K562 (cell line): ENCODE data around the gene EPB41L1. TPM values are rescaled to one million over a fixed set of nuclear protein-coding genes. Genes with fewer than 3 reads are reported as not detected.

ENCODE experiments used
- ATAC-seq: fragments of 200-7000 bp; cut with Tn5 transposase; 3 replicates; pipeline ENCODE4 v1.9.1; 2020; ENCODE audit warnings: moderate library complexity
- BruUV-seq: library from RNA; stranded (reverse); fragments of 400-500 nt; replicated peaks from 2 replicates; lab custom pipeline; 2021; lab: Mats Ljungman, UMichigan
- CTCF ChIA-PET: fragments of 300-600 bp; formaldehyde crosslinking; extraction: SDS; loops from one replicate; lab custom pipeline; 2021; ENCODE audit warnings: low intra/inter-chr PET ratio; lab: Yijun Ruan, JAX
- POLR2A ChIA-PET: fragments of 300-600, 350-650 bp; sonication (Branson Sonifier 250); formaldehyde crosslinking; extraction: SDS; loops from one replicate; lab custom pipeline; 2021; ENCODE audit warnings: antibody characterized with exemption, inconsistent platforms; lab: Yijun Ruan, JAX
- DNase-seq, 4 experiments: peaks; one replicate each; pipeline versions ENCODE4 v3.0.0 to v3.0.0-alpha.2; 2011 to 2018; ENCODE audit warnings: low spot score in 3 of 4, mixed read lengths in 3 of 4; ENCODE audit errors: extremely low read depth in 1 of 4
- FAIRE-seq: peaks from 2 replicates; lab custom pipeline; 2011; peaks lifted over from hg19 to GRCh38; lab: Jason Lieb, UNC
- H2AFZ ChIP-seq: 2 replicates; pipeline ENCODE4 v1.6.0; 2011; ENCODE audit warnings: low read depth, low read length, control low read depth, inconsistent platforms
- H3K27ac ChIP-seq: fragments of 200-600 bp; 3 replicates; pipeline ENCODE4 v1.8.0; 2011; ENCODE audit warnings: low read depth, mild to moderate bottlenecking, control low read depth, inconsistent platforms, low read length, moderate library complexity, mixed read lengths; ENCODE audit errors: extremely low read depth
- H3K27me3 ChIP-seq, 2 experiments: fragments of 300-600 bp in 1 of 2; 2 replicates in 1 of 2; 3 replicates in 1 of 2; pipeline versions ENCODE4 v1.6.0 to v1.8.0; 2011; ENCODE audit warnings: inconsistent platforms in 2 of 2, low read length in 2 of 2, mild to moderate bottlenecking in 1 of 2, mixed read lengths in 1 of 2, moderate library complexity in 1 of 2; ENCODE audit not compliant: control insufficient read depth in 2 of 2, insufficient read depth in 2 of 2
- H3K36me3 ChIP-seq: fragments of 300-600 bp; 3 replicates; pipeline ENCODE4 v1.8.0; 2011; ENCODE audit warnings: mild to moderate bottlenecking, low read length, inconsistent platforms; ENCODE audit not compliant: control insufficient read depth, insufficient read depth
- H3K4me1 ChIP-seq, 2 experiments: fragments of 200-600 bp in 1 of 2; replicated peaks in 1 of 2; 2 replicates in 1 of 2; 3 replicates in 1 of 2; pipeline versions ENCODE4 v1.5.1 to v1.8.0; 2011; ENCODE audit warnings: inconsistent platforms in 2 of 2, low read length in 2 of 2, mild to moderate bottlenecking in 1 of 2, mixed read lengths in 1 of 2, moderate library complexity in 1 of 2; ENCODE audit not compliant: control insufficient read depth in 2 of 2, insufficient read depth in 2 of 2
- H3K4me2 ChIP-seq: 2 replicates; pipeline ENCODE4 v1.6.1; 2011; ENCODE audit warnings: low read length, control low read depth, inconsistent platforms, mixed read lengths; ENCODE audit not compliant: insufficient read depth
- H3K4me3 ChIP-seq: fragments of 200-600 bp; sonication (generic), shearing (Covaris generic); 2 replicates; pipeline ENCODE4 v1.5.1; 2016; ENCODE audit warnings: control low read depth, inconsistent platforms
- H3K79me2 ChIP-seq: fragments of 200-600 bp; 3 replicates; pipeline ENCODE4 v1.8.0; 2011; ENCODE audit warnings: low read length, inconsistent platforms; ENCODE audit not compliant: control insufficient read depth, insufficient read depth
- H3K9ac ChIP-seq, 2 experiments: 2 replicates each; pipeline versions ENCODE4 v1.6.0 to v1.6.1; 2011; ENCODE audit warnings: low read depth in 2 of 2, low read length in 2 of 2, control low read depth in 1 of 2, inconsistent platforms in 1 of 2, mild to moderate bottlenecking in 1 of 2, mixed read lengths in 1 of 2; ENCODE audit not compliant: insufficient read depth in 1 of 2
- H3K9me1 ChIP-seq: one replicate; pipeline ENCODE4 v1.6.0; 2011; ENCODE audit warnings: inconsistent platforms, mild to moderate bottlenecking, low read length, moderate library complexity; ENCODE audit not compliant: control insufficient read depth, insufficient read depth
- H3K9me3 ChIP-seq: replicated peaks from 2 replicates; pipeline ENCODE4 v1.5.1; 2011; ENCODE audit warnings: low read depth, low read length, inconsistent platforms; ENCODE audit not compliant: control insufficient read depth, insufficient read depth
- H4K20me1 ChIP-seq: replicated peaks from 2 replicates; pipeline ENCODE4 v1.6.1; 2011; ENCODE audit warnings: low read length, inconsistent platforms, mixed read lengths; ENCODE audit not compliant: control insufficient read depth, insufficient read depth
- ATF6 ChIP-seq: sonication (generic); formaldehyde crosslinking; IDR thresholded peaks from 2 replicates; pipeline ENCODE4 v1.4.0; 2020; ENCODE audit warnings: mild to moderate bottlenecking, missing genetic modification reagents
- BACH1 ChIP-seq: fragments of 200-800 bp; sonication (Bioruptor generic); IDR thresholded peaks from 2 replicates; pipeline ENCODE4 v1.6.1; 2016; ENCODE audit warnings: missing genetic modification characterization, missing compliant biosample characterization
- BCL6 ChIP-seq: fragments of 250-450 bp; sonication (Bioruptor Pico); IDR thresholded peaks from 2 replicates; pipeline ENCODE4 v1.4.0; 2020
- BRF2 ChIP-seq: IDR thresholded peaks from 3 replicates; pipeline ENCODE4 v1.6.1; 2011; ENCODE audit warnings: borderline replicate concordance, mild to moderate bottlenecking; ENCODE audit not compliant: insufficient read length, insufficient read depth
- DDX20 ChIP-seq: fragments of 450-650 bp; IDR thresholded peaks from 2 replicates; pipeline ENCODE4 v1.6.1; 2016; ENCODE audit warnings: missing genetic modification characterization, low read depth, mild to moderate bottlenecking, missing compliant biosample characterization, moderate library complexity
- HOMEZ ChIP-seq: fragments of 250-450 bp; sonication (Bioruptor Pico); IDR thresholded peaks from 2 replicates; pipeline ENCODE4 v1.4.0; 2020; ENCODE audit warnings: mild to moderate bottlenecking, moderate library complexity
- MYBL2 ChIP-seq, 2 experiments: fragments of 450-650 bp in 1 of 2; sonication (generic) in 1 of 2; formaldehyde crosslinking in 1 of 2; IDR thresholded peaks; 2 replicates each; pipeline versions ENCODE4 v1.6.1 to v1.8.1; 2017 to 2022; ENCODE audit warnings: borderline replicate concordance in 1 of 2, inconsistent platforms in 1 of 2, low read depth in 1 of 2, mild to moderate bottlenecking in 1 of 2, missing genetic modification reagents in 1 of 2, moderate library complexity in 1 of 2
- NR2F6 ChIP-seq: fragments of 450-650 bp; formaldehyde crosslinking; IDR thresholded peaks from 2 replicates; pipeline ENCODE4 v1.4.0; 2020; ENCODE audit warnings: mild to moderate bottlenecking
- SNRNP70 ChIP-seq: fragments of 200-400 bp; formaldehyde crosslinking; optimal IDR thresholded peaks from 2 replicates; pipeline ENCODE3; 2017; ENCODE audit warnings: low read depth, low read length
- TEAD1 ChIP-seq, 2 experiments: fragments of 450-650 bp in 1 of 2; sonication (generic) in 1 of 2; formaldehyde crosslinking; IDR thresholded peaks; 2 replicates each; pipeline versions ENCODE4 v1.4.0 to v1.8.0; 2020 to 2022; ENCODE audit warnings: mild to moderate bottlenecking in 2 of 2, missing genetic modification reagents in 1 of 2
- ZFP36 ChIP-seq: fragments of 150-350 bp; IDR thresholded peaks from 2 replicates; pipeline ENCODE4 v1.6.1; 2018; ENCODE audit warnings: low read length, low read depth; ENCODE audit not compliant: partially characterized antibody
- ZNF76 ChIP-seq: fragments of 250-450 bp; sonication (Bioruptor Pico); IDR thresholded peaks from 2 replicates; pipeline ENCODE4 v1.4.0; 2020; ENCODE audit warnings: mild to moderate bottlenecking, moderate library complexity, borderline replicate concordance
- WGBS: fragments of 100-300 bp; shearing (Covaris generic); methylation state at CpG from one replicate; pipeline ENCODE4 v1.1.6; 2016; ENCODE audit warnings: low coverage, mixed read lengths; ENCODE audit not compliant: insufficient coverage; ENCODE audit errors: missing lambda C conversion rate; 5-methylcytosine and 5-hydroxymethylcytosine counted together
- in situ Hi-C: fragments of 300-500 bp; cut with MboI; formaldehyde crosslinking; loops from 4 replicates; pipeline ENCODE4 v1.15.0; 2018; ENCODE audit warnings: inconsistent platforms, mixed read lengths
- intact Hi-C: fragments of 100-400 bp; cut with micrococcal nuclease; formaldehyde crosslinking; loops from 2 replicates; pipeline ENCODE4 v1.14.2; 2022
- polyA plus RNA-seq, 8 experiments: library from polyadenylated mRNA; depleted of rRNA in 4 of 8; stranded (reverse) in 5 of 8; unstranded in 3 of 8; fragments of >200 nt; fragmentation: Nextera tagmentation in 2 of 8; fragmentation: Illumina TruSeq in 1 of 8; extraction: Ambion mirVana in 2 of 8; extraction: Trizol in 1 of 8; gene quantifications; 2 replicates each; pipeline versions ENCODE4 v1.2.1 to v1.2.3, GENCODE V29; 2011 to 2014; ENCODE audit warnings: inconsistent platforms in 1 of 8, missing spikeins in 1 of 8
- total RNA-seq, 7 experiments: library from RNA; depleted of rRNA in 6 of 7; stranded (reverse); fragments of >200 nt in 6 of 7; fragmentation: Illumina TruSeq in 2 of 7; extraction: Trizol in 2 of 7; gene quantifications; 2 replicates each; pipeline versions ENCODE4 v1.2.1 to v1.2.3, GENCODE V29; 2011 to 2021; ENCODE audit warnings: low replicate concordance in 1 of 7

EPB41L1 gene
- total and polyA plus RNA-seq, 9 of the 15 experiments (the other 6 are each of a cell fraction or from before 2014, with no cell fraction given), result 0.11 to 4.3 (median 1.3) TPM

DNA sequence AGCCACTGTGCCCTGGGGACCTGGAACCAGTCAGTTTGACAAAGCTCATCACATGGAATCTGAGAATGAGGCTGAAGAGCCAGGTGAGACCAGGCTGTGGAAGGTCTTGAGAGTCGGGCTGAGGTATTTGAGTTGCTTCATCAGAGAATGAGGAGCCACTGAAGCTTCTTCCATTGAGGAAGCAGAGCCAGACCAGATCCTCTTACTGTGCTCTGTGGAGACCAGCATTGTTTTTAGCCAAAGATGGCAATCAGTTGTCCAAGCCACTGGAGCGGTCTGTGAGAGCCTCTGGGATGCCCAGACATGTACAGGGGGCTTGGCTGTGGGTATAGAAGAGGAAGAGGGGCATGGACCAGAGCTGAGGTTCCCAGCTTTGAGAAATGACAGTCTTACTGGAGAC is 6.1 kb upstream of the EPB41L1 start:
- in situ Hi-C loops (no loop called here), intact Hi-C loops (no loop called here)
- H4K20me1 ChIP-seq, result peaks cover 3% of the 10 kb centered on the region; the same call in 1 of the 2 replicates
- no peaks in the 10 kb centered on the region for H3K9me1 ChIP-seq
- H3K79me2 ChIP-seq, result no peaks in the 10 kb centered on the region
- no peak for DNase-seq
- no peak overlapping the region for H3K27ac ChIP-seq
- 0% methylated on average over 2 of the region's 2 CpGs for WGBS
- CTCF ChIA-PET, result no interaction called here
- no peak overlapping the region for H3K9ac ChIP-seq
- H3K36me3 ChIP-seq, result no peaks in the 10 kb centered on the region
- no peak overlapping the region for H2AFZ ChIP-seq
- H3K4me3 ChIP-seq, result no peak overlapping the region
- peaks cover 0 to 2% of the 10 kb centered on the region in 2 experiments; a peak in 1 of 5 replicates for H3K4me1 ChIP-seq
- no peaks in the 10 kb centered on the region for H3K9me3 ChIP-seq
- no peak overlapping the region for H3K4me2 ChIP-seq
- no TSS peak for BruUV-seq
- H3K27me3 ChIP-seq, result peaks cover 4 to 40% of the 10 kb centered on the region in 2 experiments; a peak in 3 of 5 replicates
- TF ChIP-seq SNRNP70 (no peak), BCL6 (CRISPR knock-in tag) (no peak), ZFP36 (no peak), ATF6 (CRISPR knock-in tag) (no peak), TEAD1 (CRISPR knock-in tag; IDR thresholded peaks at IDR 0.05) (no peak), HOMEZ (CRISPR knock-in tag) (no peak), BRF2 (no peak), BACH1 (tag) (no peak), MYBL2 (IDR thresholded peaks at IDR 0.05; ENCODE audit: low read depth) (no peak), MYBL2 (CRISPR knock-in tag; IDR thresholded peaks at IDR 0.05; ENCODE audit: borderline replicate concordance) (no peak), DDX20 (no peak), ZNF76 (CRISPR knock-in tag) (no peak), NR2F6 (CRISPR knock-in tag) (no peak)
- FAIRE-seq, result no peak
- no peak for ATAC-seq
- POLR2A ChIA-PET, result interaction anchor here (0.6 to 0.8 kb wide), 2 partner anchors 31 to 152 kb away, joined by 3 to 4 read pairs; no protein-coding TSS in a partner anchor
